CD4-positive, CD25-positive, alpha-beta regulatory T cell (primary cell): ENCODE measurements around the gene SEMA4A. TPM values are rescaled to one million over a fixed set of nuclear protein-coding genes. Genes with fewer than 3 reads are reported as not detected.
A peak's percentile ranks its signal among the peaks of the same experiment; 100 is the strongest.

ENCODE experiments used
- ATAC-seq, 2 donors: fragments of 150-1000 bp; cut with Tn5 transposase; one replicate each; pipeline ENCODE4 v1.10.0; 2021; ENCODE audit warnings: low read depth in 2 of 2, moderate number of reproducible peaks in 2 of 2, moderate library complexity in 1 of 2
- DNase-seq, 3 donors: peaks; one replicate each; pipeline versions ENCODE4 v3.0.0 to v3.0.0-alpha.2; 2012 to 2022; ENCODE audit warnings: mixed read lengths in 1 of 3
- H3K27ac ChIP-seq: one replicate; pipeline ENCODE4 v1.7.0; 2013; ENCODE audit warnings: mild to moderate bottlenecking, low read length; ENCODE audit not compliant: insufficient read depth, poor library complexity, severe bottlenecking
- H3K27me3 ChIP-seq: one replicate; pipeline ENCODE4 v1.7.0; 2013; ENCODE audit warnings: low read length; ENCODE audit not compliant: control insufficient read depth, insufficient read depth
- H3K36me3 ChIP-seq: one replicate; pipeline ENCODE4 v1.7.0; 2013; ENCODE audit warnings: mild to moderate bottlenecking, low read length, moderate library complexity; ENCODE audit not compliant: control insufficient read depth, insufficient read depth
- H3K4me1 ChIP-seq: 2 replicates; pipeline ENCODE4 v1.7.0; 2013; ENCODE audit warnings: mild to moderate bottlenecking, low read length; ENCODE audit not compliant: insufficient read depth, control insufficient read depth, poor library complexity, severe bottlenecking
- H3K4me3 ChIP-seq: one replicate; pipeline ENCODE4 v1.7.0; 2013; ENCODE audit warnings: low read depth, mild to moderate bottlenecking, low read length, moderate library complexity
- H3K9me3 ChIP-seq, 2 experiments: 1 replicate in 1 of 2; 2 replicates in 1 of 2; pipeline ENCODE4 v1.7.0; 2013; ENCODE audit warnings: low read length in 2 of 2, mild to moderate bottlenecking in 1 of 2, moderate library complexity in 1 of 2; ENCODE audit not compliant: control insufficient read depth in 2 of 2
- H3K27ac Mint-ChIP-seq, 3 donors: one replicate each; pipeline ENCODE4 v1.8.0; 2020 to 2022; ENCODE audit warnings: mild to moderate bottlenecking in 3 of 3, mixed read lengths in 3 of 3, moderate library complexity in 2 of 3
- H3K27me3 Mint-ChIP-seq: one replicate; pipeline ENCODE4 v1.8.0; 2022; ENCODE audit warnings: mild to moderate bottlenecking, mixed read lengths
- H3K36me3 Mint-ChIP-seq: one replicate; pipeline ENCODE4 v1.8.0; 2020; ENCODE audit warnings: mixed read lengths
- H3K4me1 Mint-ChIP-seq, 4 donors: one replicate each; pipeline ENCODE4 v1.8.0; 2020 to 2022; ENCODE audit warnings: mixed read lengths in 4 of 4, mild to moderate bottlenecking in 1 of 4
- H3K4me3 Mint-ChIP-seq, 4 donors: one replicate each; pipeline ENCODE4 v1.8.0; 2020 to 2022; ENCODE audit warnings: mild to moderate bottlenecking in 4 of 4, mixed read lengths in 4 of 4, moderate library complexity in 3 of 4
- H3K9me3 Mint-ChIP-seq, 7 donors: one replicate each; pipeline ENCODE4 v1.8.0; 2020 to 2022; ENCODE audit warnings: mixed read lengths in 7 of 7, mild to moderate bottlenecking in 3 of 7, moderate library complexity in 2 of 7
- polyA plus RNA-seq, 4 donors: library from polyadenylated mRNA; unstranded; fragments of 300-500 nt; fragmentation: Illumina TruSeq; gene quantifications; one replicate each; pipeline ENCODE4 v1.2.3, GENCODE V29; 2021
- total RNA-seq: library from RNA; stranded (reverse); gene quantifications from one replicate; pipeline ENCODE4 v1.2.3, GENCODE V29; 2022

Gene SEMA4A
- total and polyA plus RNA-seq, 5 donors from 2014 or later, result 0.89 to 41.2 (median 2.0) TPM

DNA sequence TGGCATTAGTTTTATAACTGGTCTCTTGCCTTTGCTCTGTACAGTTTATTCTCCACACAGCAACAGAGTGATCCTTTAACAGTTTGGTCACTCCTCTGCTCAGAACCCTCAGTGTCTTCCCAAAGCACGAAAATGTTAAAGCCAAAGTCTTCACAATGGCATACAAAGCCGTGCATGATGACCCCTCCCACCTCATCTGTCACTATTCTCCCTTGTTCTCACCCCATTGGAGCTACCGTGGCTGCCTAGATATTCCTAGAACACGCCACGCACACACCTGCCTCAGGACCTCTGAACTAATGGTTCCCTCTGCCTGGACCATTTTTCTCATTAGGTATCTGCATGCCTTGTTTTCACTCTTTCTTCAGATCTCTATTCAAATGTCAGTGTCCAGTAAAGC, 8.6 kb upstream of the SEMA4A start:
- Histone ChIP-seq H3K27me3 (no peaks in the 10 kb centered on the region), H3K9me3 (no peaks in the 10 kb centered on the region), H3K4me1 (peaks cover 11% of the 10 kb centered on the region), H3K36me3 (no peaks in the 10 kb centered on the region), H3K4me3 (no peak overlapping the region), H3K27ac (no peak overlapping the region)
- H3K9me3 Mint-ChIP-seq, result peaks cover 0 to 5% (median 0%) of the 10 kb centered on the region in 7 donors
- ATAC-seq (no peak), DNase-seq (no peak)
- peaks cover 6 to 17% (median 11%) of the 10 kb centered on the region in 4 donors for H3K4me1 Mint-ChIP-seq
- peak overlapping the region in 1 of 4 donors; percentile 51 for H3K4me3 Mint-ChIP-seq
- no peaks in the 10 kb centered on the region for H3K27me3 Mint-ChIP-seq
- no peaks in the 10 kb centered on the region for H3K36me3 Mint-ChIP-seq
- H3K27ac Mint-ChIP-seq, result no peak overlapping the region

DNA sequence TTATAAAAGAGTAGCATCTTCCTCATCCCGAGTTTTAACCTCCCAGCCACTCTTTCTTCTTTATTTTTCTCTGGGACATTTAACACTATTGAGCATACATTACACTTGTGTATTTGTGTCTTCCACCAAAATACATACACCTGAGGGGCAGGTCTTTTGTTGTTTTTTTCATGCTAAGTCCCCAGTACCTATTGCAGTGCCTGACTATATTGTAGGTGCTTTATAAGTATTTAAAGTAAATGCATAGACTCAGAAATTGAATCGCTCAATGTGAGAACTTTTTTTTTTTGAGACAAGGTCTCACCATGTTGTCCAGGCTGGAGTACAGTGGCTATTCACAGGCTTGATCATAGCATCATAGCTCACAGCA, 7.8 kb upstream of the SEMA4A start:
- no peaks in the 10 kb centered on the region for H3K36me3 Mint-ChIP-seq
- ATAC-seq (no peak), DNase-seq (no peak)
- H3K4me1 Mint-ChIP-seq, result peaks cover 6 to 17% (median 11%) of the 10 kb centered on the region in 4 donors
- peak overlapping the region in 2 of 3 donors; percentile 0 to 94 for H3K27ac Mint-ChIP-seq
- no peak overlapping the region for H3K27ac ChIP-seq
- peaks cover 11% of the 10 kb centered on the region for H3K4me1 ChIP-seq
- H3K4me3 ChIP-seq, result no peak overlapping the region
- H3K27me3 ChIP-seq, result no peaks in the 10 kb centered on the region
- H3K9me3 Mint-ChIP-seq, result peaks cover 0 to 1% (median 0%) of the 10 kb centered on the region in 7 donors
- no peaks in the 10 kb centered on the region for H3K27me3 Mint-ChIP-seq
- no peak overlapping the region for H3K4me3 Mint-ChIP-seq
- no peaks in the 10 kb centered on the region for H3K9me3 ChIP-seq
- no peaks in the 10 kb centered on the region for H3K36me3 ChIP-seq

DNA sequence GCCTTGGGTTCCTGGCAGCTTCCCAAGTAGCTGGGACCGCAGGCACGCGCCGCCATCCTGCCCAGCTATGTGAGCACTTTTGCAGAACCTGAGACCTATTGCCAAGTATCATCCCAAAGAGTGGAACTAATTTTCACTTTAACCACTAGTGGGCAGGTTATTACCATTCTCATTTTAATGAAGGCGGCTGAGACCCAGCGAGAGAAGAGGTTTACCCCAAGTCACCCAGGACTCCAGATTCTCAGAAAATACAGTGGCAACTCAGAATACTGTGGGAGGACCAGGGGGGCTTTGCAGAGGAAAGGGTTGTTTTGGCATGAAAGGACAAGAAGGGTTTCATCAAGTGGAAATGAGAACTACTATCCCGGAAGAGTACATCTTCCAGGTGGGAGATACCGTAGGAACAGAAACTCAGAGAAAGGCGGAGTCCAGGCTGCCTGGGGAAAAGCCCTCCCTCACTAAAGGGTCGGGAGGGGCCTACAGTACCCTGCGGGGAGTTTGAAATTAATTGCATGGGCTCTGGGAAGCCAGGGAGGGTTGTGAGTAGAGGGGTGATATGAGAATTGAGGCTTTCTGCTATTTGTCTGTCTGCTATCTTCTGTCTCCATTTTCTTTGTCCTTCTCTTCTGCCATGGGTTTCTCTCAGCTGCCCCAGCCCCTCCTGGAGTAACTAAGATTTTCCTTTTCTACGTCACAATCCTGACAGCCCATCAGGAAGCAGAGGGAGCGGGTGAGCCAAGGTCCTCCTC, 7.2 kb upstream of the SEMA4A start:
- Mint-ChIP-seq H3K27me3 (no peaks in the 10 kb centered on the region), H3K36me3 (no peaks in the 10 kb centered on the region), H3K27ac (peak overlapping the region; percentile 0 to 94 (median 79)), H3K4me3 (peak overlapping the region; percentile 6 to 86 (median 63)), H3K9me3 (peaks cover 0 to 1% (median 0%) of the 10 kb centered on the region in 7 donors), H3K4me1 (peaks cover 6 to 17% (median 11%) of the 10 kb centered on the region in 4 donors)
- peak; percentile 73 to 81 for ATAC-seq
- no peaks in the 10 kb centered on the region for H3K27me3 ChIP-seq
- H3K4me3 ChIP-seq, result peak overlapping the region; percentile 47
- peaks cover 11% of the 10 kb centered on the region for H3K4me1 ChIP-seq
- H3K9me3 ChIP-seq, result no peaks in the 10 kb centered on the region
- no peaks in the 10 kb centered on the region for H3K36me3 ChIP-seq
- peak; percentile 27 to 89 (median 74) for DNase-seq
- no peak overlapping the region for H3K27ac ChIP-seq

DNA sequence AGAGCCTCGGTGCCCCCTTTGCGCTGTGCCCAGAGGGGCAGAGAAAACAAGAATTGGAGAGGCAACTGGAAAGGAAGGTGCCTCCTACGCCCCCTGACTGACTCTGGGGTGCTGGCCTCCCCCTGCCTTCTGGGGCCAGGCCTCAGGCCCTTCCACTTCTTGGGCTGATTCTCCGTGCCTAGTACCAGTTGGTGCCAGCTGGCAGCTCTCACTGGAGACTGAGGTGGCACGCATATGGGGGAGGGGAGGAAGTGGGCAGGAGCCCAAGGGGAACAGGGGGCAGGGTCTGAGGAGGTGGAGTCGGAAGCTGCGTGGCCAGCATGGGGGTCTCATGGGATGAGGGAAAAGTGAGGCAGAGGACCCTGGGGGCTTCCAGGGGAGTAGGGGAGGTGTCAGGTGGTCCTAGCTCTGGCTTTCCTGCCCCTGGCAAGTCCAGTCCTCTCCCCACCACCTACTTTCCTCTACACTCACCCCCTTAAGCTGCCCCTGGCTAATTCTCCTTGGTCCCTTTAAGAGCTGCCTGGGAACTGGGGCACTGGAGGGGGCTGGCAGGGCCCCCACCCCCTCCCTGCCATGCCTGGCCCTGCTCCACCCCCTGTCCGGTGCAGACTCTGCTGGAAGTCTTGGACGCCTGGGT, 6.5 kb upstream of the SEMA4A start:
- H3K27ac Mint-ChIP-seq, result peak overlapping the region in 1 of 3 donors; percentile 63
- Histone ChIP-seq H3K4me3 (no peak overlapping the region), H3K9me3 (no peaks in the 10 kb centered on the region), H3K27ac (no peak overlapping the region), H3K27me3 (no peaks in the 10 kb centered on the region), H3K36me3 (no peaks in the 10 kb centered on the region), H3K4me1 (peaks cover 11% of the 10 kb centered on the region)
- H3K9me3 Mint-ChIP-seq, result peaks cover 0 to 1% (median 0%) of the 10 kb centered on the region in 7 donors
- no peaks in the 10 kb centered on the region for H3K36me3 Mint-ChIP-seq
- no peak for ATAC-seq
- no peaks in the 10 kb centered on the region for H3K27me3 Mint-ChIP-seq
- H3K4me3 Mint-ChIP-seq, result no peak overlapping the region
- peak in 2 of 3 donors; percentile 12 to 53 for DNase-seq
- peaks cover 6 to 17% (median 11%) of the 10 kb centered on the region in 4 donors for H3K4me1 Mint-ChIP-seq

DNA sequence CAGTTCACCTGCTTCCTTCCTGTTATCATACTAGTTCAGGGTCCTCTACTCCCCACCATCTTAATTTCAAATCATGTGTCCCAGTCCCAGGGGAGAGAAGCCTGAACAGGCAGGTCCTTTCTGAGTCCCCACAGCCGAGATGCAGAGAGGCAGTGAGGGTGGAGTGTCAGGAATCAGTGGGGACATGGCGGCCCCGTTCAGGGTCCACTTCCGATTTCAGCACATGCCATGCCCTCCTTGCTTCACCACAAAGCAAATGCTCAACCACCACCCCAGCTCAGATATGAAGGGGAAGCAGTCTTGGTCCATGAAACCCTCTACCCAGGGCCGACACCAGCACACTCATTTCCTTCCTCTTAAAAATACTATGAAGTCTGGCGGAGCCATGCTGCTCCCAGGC, 5.2 kb upstream of the SEMA4A start:
- no peak overlapping the region for H3K27ac ChIP-seq
- H3K27me3 ChIP-seq, result no peaks in the 10 kb centered on the region
- ATAC-seq, result no peak
- Mint-ChIP-seq H3K36me3 (no peaks in the 10 kb centered on the region), H3K4me1 (peaks cover 6 to 17% (median 11%) of the 10 kb centered on the region in 4 donors), H3K27ac (peak overlapping the region in 1 of 3 donors; percentile 85), H3K27me3 (no peaks in the 10 kb centered on the region), H3K9me3 (peaks cover 0 to 1% (median 0%) of the 10 kb centered on the region in 7 donors), H3K4me3 (peak overlapping the region in 1 of 4 donors; percentile 17)
- no peaks in the 10 kb centered on the region for H3K9me3 ChIP-seq
- DNase-seq, result peak in 1 of 3 donors; percentile 13
- H3K36me3 ChIP-seq, result no peaks in the 10 kb centered on the region
- H3K4me3 ChIP-seq, result no peak overlapping the region
- peaks cover 11% of the 10 kb centered on the region for H3K4me1 ChIP-seq

DNA sequence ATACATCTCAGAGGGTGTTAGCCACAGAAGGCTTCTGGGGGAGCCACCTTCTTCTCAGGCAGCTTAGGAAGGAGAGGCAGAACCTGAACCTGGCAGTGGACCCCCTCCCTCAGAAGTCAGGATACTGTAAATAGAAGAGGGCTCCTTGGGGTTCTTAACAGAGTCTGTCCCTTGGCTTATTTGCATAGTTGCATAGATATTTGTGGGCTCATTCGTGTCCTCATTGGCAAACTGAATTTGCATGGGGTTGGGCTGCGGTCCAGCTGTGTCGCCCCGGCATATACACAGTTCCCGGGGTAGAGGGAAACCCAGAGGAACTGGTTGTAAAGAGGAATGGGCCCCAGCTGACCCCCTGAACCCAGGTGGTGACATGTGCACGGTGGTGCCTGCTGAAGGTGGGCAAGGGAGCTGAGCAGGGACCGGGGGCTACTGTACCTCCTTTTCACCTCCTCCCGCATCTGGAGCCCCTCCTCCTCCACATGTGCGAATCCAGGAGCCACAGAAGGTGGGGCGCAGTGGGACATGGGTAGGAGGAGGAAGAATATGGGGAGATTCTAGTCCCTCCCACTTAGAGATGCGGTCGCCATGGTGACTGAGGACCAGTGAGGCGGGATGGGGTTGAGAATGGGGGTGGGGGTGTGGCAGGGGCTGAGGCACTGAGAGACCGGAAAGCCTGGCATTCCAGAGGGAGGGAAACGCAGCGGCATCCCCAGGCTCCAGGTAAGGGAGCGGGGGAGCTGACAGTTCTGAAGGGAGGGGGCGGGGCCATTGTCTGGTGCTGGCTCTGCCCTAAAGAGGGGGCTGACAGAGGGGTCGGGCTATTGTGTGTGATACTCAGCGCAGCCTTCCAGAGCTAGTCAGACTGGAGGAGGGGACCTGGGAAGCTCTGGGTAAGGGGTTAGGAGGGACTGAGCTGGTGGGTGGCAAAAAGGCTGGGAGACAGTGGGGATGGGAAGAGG, 3.7 kb upstream of the SEMA4A start:
- Histone ChIP-seq H3K9me3 (no peaks in the 10 kb centered on the region), H3K4me1 (peaks cover 11% of the 10 kb centered on the region), H3K36me3 (no peaks in the 10 kb centered on the region), H3K27ac (no peak overlapping the region), H3K4me3 (no peak overlapping the region), H3K27me3 (no peaks in the 10 kb centered on the region)
- Mint-ChIP-seq H3K9me3 (peaks cover 0 to 1% (median 0%) of the 10 kb centered on the region in 7 donors), H3K36me3 (no peaks in the 10 kb centered on the region), H3K27ac (no peak overlapping the region), H3K27me3 (no peaks in the 10 kb centered on the region), H3K4me3 (peak overlapping the region in 2 of 4 donors; percentile 23 to 36), H3K4me1 (peaks cover 6 to 21% (median 12%) of the 10 kb centered on the region in 4 donors)
- ATAC-seq (no peak), DNase-seq (peak in 1 of 3 donors; percentile 29)

DNA sequence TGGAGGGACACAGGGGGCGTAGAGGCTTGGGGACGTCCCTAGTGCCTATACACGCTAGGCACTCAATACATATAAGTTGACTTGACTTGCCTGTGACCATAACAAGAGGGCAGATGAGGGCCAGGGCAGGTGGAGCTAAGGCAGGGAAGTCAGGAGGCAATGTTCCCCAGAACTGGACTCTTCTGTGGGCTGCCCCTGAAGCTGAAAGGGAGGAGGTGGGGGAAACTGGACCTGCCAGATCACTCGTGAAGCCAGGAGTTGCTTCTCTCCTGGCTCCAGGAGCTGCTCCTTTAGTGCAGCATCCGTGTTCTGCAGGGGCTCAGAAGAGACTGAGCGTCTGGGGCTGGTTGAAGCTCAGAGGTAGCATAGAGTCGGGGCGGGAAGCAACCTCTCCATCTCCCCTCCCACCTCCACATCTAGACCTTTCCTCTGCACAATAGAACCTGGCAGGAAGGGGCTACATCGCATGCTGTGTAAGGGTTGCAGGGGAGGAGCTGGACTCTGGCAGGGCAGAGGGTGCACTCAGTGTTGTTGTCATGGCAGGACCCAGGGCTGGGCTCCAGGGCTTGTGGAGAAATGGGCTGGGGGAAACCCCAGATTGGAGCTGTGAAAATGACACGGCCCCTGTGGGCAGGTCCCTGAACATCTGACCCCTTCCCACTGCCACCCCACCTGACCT, 2.9 kb upstream of the SEMA4A start:
- no peaks in the 10 kb centered on the region for H3K27me3 Mint-ChIP-seq
- Histone ChIP-seq H3K4me1 (peaks cover 11% of the 10 kb centered on the region), H3K27me3 (no peaks in the 10 kb centered on the region), H3K36me3 (no peaks in the 10 kb centered on the region), H3K4me3 (no peak overlapping the region), H3K9me3 (no peaks in the 10 kb centered on the region), H3K27ac (no peak overlapping the region)
- no peaks in the 10 kb centered on the region for H3K36me3 Mint-ChIP-seq
- ATAC-seq (no peak), DNase-seq (no peak)
- no peak overlapping the region for H3K27ac Mint-ChIP-seq
- H3K4me1 Mint-ChIP-seq, result peaks cover 6 to 20% (median 12%) of the 10 kb centered on the region in 4 donors
- peak overlapping the region in 1 of 4 donors; percentile 36 for H3K4me3 Mint-ChIP-seq
- peaks cover 0 to 1% (median 0%) of the 10 kb centered on the region in 7 donors for H3K9me3 Mint-ChIP-seq
